GM19239 (cell line): ENCODE results near the gene FAIM2.

Source experiments
- DNase-seq: peaks from one replicate; pipeline ENCODE4 v3.0.0; 2011; ENCODE audit warnings: low spot score; ENCODE audit not compliant: insufficient read length
- FAIRE-seq: peaks from 2 replicates; lab custom pipeline; 2011; peaks lifted over from hg19 to GRCh38; lab: Jason Lieb, UNC

FAIM2 gene

GRCh38 chr12:49903700-49904423 lies at the start of gene FAIM2:
Gene FAIM2 (minus strand): TSS chr12:49903900. CDS start chr12:49903792, 108 bp downstream.
- no peak for FAIRE-seq
- no peak for DNase-seq

- DNase-seq (no peak), FAIRE-seq (no peak)
These were observed 49.5 kb upstream of the FAIM2 start for GRCh38 chr12:49953151-49953550.

DNA sequence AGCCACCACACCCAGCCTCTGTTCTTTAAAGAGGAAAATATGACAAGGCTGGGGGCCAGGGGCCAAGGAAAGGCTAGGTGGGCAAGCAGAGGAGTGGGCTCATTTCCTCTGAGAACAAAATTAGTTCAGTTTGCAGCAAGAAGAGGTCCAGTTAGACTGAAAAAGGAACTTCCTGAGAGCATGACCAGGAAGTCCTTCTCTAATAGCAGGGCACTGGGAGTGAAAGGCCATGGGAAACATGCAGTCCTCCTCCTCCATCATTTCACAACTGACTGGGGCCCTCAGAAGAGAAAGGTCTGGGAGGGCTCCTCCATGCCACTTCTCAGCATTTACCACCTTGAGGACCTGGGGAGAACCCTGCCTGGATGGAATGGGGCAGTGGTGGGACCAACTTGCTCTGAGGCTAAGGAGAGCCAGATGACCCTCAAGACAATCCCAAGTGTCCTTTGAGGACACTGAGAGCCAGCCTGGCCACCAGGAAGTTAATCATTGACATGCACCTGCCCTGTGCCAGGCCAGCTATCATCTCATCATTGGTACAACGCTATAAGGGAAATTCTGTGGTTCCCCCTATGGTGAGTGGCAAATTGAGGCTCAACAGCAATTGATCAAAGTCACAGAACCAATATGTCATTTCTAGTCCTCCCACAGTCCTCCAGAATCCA lies 48.8 kb upstream of the FAIM2 start:
- DNase-seq, result no peak
- FAIRE-seq, result no peak

DNA sequence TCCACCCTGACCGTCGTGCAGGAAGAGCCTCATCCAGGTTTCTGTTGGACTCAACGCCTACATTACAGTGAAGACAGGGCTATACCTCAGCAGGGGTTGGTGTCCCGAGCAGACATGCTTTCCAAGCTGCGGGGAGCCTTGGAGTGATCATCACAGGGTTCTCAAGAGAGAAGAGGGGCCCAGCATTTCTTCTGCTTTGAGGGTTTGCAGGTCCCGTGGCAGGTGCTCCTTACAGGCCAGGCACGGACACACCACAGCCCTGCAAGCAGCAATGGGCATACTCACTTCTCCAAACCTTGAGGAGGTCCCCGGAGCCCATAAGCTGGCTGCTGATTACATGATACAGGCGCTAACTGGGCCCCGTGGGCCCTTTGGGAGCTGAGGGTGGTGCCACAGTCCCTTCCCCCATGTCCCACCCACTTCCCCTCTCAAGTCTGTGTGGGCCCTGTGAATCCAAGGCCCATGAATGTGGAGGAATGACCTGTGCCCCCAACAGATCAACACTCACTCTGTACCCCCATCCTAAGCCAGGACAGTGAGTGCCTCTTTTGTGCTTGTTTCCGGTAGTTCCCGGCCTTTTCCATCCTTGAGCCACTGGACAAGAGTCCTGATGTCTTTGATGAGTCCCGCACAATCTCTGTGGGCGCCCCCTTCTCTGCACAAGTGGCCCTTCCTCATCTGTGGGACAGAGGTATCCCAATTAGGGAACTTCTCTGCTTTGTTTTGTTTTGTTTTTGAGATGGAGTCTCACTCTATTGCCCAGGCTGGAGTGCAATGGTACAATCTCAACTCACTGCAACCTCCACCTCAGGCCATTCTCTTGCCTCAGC lies 47.9 kb upstream of the FAIM2 start:
- DNase-seq (no peak), FAIRE-seq (no peak)

GRCh38 chr12:49950273-49951251 lies 46.9 kb upstream of the FAIM2 start, which contains the start of gene AQP2:
Gene AQP2 (plus strand): TSS chr12:49950737. CDS start chr12:49950831, 94 bp downstream.
- no peak for FAIRE-seq
- no peak for DNase-seq

GRCh38 chr12:49949866-49950265 lies 46.2 kb upstream of the FAIM2 start:
- no peak for DNase-seq
- FAIRE-seq, result no peak

DNA sequence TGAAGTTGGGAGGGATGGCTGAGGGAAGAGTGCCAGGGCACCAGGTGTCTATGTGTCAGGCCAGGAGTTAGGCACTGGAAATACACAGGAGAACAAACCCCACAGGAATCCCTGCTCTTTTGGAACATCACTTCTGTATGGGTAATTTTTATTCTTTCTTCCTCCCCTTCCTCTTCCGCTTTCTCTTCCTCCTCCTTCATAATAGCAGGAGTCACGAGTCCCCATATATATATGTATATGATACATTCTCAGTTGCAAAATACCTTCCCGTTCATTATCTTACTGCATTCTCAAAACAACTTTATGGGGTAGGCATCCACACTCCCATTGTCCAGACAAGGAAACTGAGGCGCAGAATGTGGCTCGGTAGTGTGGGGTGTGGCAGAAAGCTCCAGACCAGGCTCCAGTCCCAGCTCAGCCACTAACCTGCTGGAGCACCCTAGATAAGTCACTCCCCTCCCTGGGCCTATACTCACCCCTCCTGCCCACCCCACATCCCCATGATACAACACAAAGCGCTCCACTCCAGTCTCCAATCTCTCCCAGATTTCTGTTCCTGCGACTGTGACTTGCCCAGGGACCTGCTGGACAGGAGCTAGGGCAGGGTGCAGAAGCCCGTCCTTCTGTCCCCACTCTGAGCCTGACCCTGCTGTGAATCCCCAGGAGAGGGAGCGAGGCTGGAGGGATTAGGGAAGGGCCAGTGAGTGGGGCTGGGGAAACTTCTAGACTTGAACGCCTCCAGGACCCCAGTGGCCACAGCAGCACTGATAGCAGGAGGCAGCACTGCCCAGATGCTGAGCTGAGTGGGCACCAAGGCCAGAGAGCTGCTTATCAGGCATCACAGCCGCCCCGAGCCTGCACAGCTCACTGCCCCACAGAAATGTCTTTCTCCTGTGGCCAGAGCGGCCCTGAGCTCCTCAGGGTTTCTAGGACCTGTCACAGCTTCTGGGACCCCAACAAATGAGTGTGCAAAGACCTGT lies 45.5 kb upstream of the FAIM2 start:
- DNase-seq, result no peak
- no peak for FAIRE-seq

DNA sequence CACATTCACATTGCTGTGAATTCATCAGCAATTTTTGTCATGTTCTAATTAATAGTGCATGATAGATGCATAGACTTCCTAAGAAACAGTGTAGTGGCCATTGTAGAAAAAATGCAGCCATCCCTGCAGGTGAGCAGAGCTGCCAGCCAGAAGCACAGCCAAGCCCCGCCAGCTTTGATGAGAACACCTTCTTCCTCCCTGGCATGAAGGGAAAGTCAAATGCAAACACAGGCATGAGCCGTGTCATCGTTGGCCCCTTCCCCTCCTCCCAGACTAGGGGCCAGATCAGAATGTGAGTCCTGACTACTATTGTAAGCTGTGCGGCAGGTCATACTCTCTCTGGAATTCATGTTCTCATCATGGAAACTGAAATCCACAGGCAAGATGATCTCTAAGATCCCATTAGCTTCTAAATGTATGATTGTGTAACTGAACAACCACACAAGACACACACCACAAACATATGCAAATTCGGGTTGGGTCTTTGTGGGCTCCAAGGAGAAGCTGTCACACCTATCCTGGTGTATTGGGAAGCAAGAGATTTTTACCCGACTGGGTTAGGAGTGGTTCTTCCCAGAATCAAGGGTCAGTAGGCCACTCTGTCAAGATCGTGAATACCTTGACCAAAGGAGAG lies 44.0 kb upstream of the FAIM2 start:
- no peak for FAIRE-seq

GRCh38 chr12:49946497-49946896 lies 42.8 kb upstream of the FAIM2 start:
- FAIRE-seq, result no peak

More for the DNA sequence above, 44.0 kb upstream of the FAIM2 start:
- no peak for DNase-seq

DNA sequence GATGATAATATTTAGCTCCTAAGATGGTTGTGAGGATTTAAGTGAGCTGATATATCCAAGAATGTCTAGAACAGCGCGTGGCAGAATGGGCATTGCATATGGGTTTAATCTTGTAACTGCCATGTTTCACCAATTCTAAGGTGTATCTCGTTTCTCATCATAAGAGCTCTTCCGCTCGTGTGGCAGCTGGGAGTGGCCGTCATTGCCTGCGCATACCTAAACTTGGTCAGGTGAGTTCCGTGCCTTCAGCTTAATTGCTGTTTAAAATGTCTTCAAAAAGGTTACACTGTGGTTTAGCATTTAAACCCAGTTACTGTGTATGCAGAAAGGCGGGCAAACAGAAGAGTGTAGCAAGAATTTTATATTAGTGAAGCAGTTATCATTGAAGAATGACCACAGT lies 42.4 kb upstream of the FAIM2 start:
- FAIRE-seq (no peak), DNase-seq (no peak)

More at GRCh38 chr12:49946497-49946896, 42.8 kb upstream of the FAIM2 start:
- no peak for DNase-seq

GRCh38 chr12:49945394-49946080 lies 41.8 kb upstream of the FAIM2 start:
- FAIRE-seq (peak; percentile 85), DNase-seq (peak; percentile 89)

DNA sequence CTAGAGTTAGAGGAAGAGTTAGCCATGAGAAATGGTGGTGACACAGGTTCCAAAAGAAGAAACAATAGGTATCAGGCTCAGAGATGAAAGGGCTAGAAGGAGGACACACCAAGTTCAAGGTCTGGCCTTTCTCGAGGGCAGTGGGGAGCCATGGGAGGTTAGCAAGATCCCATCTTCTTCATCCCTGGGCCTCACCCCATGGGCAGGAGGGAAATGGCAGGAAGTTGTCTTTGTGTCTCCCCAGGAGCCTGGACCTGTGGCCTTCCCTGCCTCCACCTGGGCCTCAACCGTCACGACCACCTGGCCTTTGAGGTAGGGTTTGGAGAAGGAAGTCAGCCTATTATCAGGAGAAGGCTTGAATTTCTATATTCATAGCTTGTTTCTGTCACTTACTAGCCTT lies 41.0 kb upstream of the FAIM2 start:
- FAIRE-seq (no peak), DNase-seq (no peak)

DNA sequence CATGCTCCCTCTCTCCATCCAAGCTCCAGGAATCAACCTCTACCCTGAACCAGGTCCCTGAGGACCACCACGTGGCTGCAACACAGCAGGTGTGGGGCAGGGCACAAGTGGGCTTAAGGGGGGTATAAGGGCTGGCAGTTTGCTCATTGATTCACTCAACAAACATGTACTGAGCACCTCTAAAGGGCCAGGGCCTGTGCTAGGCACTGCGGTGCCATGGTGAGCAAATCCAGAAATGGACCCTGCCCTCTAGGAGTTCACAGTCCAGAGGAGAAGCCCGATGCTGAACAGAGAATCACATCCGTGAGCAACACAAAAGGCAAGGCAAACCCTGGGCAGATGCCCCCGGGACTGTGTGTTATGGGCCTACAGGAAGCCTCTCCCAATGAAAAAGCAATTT lies 40.3 kb upstream of the FAIM2 start:
- DNase-seq (no peak), FAIRE-seq (no peak)

DNA sequence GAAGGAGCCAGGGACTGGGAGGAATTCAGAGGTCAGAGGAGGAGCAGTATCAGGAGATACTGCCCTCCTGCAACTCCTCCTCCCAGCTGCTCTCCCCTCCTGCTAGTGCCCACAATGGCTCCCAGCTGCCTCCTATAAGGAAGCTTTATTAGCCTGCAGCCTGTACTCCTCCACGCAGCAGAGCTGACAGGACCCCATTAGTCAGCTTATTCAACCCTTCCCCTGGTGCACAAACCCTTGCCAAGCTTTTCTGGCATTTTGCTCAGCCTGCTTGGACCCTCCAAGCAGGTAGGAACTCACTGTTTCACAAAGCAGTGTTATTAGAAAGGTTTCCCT lies 39.9 kb upstream of the FAIM2 start:
- FAIRE-seq (no peak), DNase-seq (no peak)

DNA sequence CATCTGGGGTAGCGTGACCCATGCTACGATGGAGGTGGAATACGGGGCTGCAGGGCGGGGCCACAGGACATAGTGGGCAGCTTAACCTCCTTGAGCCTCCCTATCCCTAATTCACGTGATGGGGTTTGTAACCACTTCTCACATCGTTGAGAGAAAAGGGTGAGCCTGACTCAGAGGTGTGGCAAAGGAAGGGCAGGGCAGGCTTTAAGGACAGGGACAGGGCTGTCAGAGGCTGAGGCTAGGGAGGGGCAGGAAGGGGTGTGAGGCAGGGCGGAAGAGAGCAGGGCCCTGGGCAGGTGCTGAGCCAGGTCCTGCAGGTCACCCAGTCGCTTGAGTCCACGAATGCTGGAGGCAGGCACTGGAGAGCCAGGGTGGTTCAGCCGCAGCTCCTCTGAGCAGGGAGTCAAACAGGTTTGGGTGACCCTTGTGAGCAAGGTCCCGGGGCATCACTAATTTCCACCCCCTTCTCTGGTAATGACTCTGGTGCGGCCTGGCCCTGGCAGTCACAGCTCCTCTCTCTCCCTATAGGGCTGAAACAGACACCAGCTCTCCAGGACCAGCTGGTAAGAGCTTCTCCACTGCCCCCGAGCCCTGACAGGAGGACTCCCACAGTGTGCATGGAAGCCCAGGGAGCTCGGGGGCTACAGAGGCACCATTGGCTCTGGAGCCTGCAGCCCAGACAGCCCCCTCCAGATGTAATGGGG lies 39.4 kb upstream of the FAIM2 start:
- DNase-seq, result no peak
- FAIRE-seq, result no peak

GRCh38 chr12:49942512-49942893 lies 38.8 kb upstream of the FAIM2 start:
- FAIRE-seq (no peak), DNase-seq (no peak)
